Measurements from ENCODE around the gene ACTG2.

ACTG2 gene

DNA sequence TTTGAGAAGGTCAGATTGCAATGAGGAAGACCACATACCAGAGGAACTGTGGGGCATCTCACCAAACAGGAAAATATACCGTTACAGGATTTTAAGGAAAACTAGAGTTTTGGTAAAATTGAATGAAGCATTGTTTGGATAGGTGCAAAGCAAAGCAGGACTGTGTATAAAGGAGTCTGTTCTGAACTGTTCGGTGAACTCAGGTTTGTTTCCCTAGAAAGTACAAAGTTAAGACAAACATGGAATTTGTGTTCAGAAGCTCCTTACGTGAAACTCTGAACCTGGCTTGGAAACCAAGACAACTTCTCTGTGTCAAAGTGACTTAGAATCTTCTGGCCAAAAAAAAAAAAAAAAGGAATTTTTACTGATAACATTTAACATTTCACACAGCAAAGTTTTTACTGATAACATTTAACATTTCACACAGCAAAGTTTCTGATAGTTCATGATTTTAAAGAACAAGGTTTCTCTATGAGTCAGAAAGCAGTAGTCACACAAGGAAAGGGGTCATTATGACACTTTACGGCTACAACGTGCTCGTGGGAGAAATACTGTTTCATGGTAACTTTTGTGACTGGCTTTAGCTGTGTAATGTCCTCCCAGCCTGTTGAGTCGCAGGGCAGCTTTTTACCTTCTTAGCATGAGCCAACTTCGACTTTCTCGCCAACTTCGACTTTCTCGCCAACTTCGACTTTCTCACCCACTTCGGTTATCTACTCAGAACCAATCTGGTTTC lies 70.7 kb downstream of the ACTG2 start:
- Histone ChIP-seq H3K9me3 (no peaks in the 10 kb centered on the region), H3K36me3 (no peaks in the 10 kb centered on the region), H3K4me3 (ENCODE audit: low read depth, low read length) (no peak overlapping the region), H3K4me1 (no peaks in the 10 kb centered on the region), H3K27me3 (no peaks in the 10 kb centered on the region)
- DNase-seq, result no peak
- TF ChIP-seq, protein P1, sequence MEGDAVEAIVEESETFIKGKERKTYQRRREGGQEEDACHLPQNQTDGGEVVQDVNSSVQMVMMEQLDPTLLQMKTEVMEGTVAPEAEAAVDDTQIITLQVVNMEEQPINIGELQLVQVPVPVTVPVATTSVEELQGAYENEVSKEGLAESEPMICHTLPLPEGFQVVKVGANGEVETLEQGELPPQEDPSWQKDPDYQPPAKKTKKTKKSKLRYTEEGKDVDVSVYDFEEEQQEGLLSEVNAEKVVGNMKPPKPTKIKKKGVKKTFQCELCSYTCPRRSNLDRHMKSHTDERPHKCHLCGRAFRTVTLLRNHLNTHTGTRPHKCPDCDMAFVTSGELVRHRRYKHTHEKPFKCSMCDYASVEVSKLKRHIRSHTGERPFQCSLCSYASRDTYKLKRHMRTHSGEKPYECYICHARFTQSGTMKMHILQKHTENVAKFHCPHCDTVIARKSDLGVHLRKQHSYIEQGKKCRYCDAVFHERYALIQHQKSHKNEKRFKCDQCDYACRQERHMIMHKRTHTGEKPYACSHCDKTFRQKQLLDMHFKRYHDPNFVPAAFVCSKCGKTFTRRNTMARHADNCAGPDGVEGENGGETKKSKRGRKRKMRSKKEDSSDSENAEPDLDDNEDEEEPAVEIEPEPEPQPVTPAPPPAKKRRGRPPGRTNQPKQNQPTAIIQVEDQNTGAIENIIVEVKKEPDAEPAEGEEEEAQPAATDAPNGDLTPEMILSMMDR (IDR thresholded peaks at IDR 0.05; ENCODE audit: low read depth, low read length), result no peak

DNA sequence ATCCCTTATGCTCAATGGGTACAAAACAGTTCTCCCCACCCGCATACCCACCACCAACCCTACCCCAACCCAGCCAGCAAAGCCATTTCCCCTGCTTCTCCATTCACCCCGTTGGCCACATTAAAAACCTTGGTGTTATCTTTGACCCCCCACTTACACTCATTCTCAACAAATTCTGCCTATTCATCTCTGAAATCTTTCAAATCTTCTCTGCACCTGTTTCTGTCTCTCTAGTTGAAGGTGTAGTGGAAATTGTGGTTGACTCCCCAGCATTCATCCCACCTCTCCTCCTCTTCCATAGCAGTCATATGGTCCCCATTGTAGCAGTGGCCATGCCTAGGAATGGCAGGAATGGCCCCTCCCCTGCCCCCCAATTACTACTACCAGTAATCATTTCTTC lies 71.4 kb downstream of the ACTG2 start:
- TF ChIP-seq, protein P1 (IDR thresholded peaks at IDR 0.05; ENCODE audit: low read depth, low read length), result no peak
- no peak for DNase-seq
- no peaks in the 10 kb centered on the region for H3K9me3 ChIP-seq
- H3K27me3 ChIP-seq, result no peaks in the 10 kb centered on the region
- H3K4me3 ChIP-seq (ENCODE audit: low read depth, low read length), result no peak overlapping the region
- no peaks in the 10 kb centered on the region for H3K36me3 ChIP-seq
- no peaks in the 10 kb centered on the region for H3K4me1 ChIP-seq

DNA sequence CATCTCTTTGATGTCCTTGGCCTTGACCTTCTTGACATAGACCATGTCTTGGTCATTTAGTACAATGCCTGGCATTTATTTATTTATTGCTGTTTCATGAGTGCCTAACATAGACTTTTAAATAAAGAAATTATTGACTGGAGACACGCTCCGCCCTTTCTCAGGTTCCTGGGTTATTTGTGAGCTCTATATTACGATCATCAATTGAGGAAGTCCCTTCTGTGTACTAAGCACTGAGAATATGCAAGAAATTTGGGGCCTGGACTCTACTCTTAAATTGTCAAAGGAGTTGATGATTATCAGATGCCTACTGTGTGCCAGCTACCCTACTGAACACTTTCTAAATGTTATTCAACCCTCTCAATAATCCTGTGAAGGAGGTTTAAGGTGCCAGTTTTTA lies 72.2 kb downstream of the ACTG2 start:
- peaks cover 1% of the 10 kb centered on the region for H3K4me1 ChIP-seq
- no peak for DNase-seq
- H3K27me3 ChIP-seq, result no peaks in the 10 kb centered on the region
- no peaks in the 10 kb centered on the region for H3K36me3 ChIP-seq
- no peaks in the 10 kb centered on the region for H3K9me3 ChIP-seq
- no peak overlapping the region for H3K4me3 ChIP-seq (ENCODE audit: low read depth, low read length)
- TF ChIP-seq, protein P1 (IDR thresholded peaks at IDR 0.05; ENCODE audit: low read depth, low read length), result no peak

DNA sequence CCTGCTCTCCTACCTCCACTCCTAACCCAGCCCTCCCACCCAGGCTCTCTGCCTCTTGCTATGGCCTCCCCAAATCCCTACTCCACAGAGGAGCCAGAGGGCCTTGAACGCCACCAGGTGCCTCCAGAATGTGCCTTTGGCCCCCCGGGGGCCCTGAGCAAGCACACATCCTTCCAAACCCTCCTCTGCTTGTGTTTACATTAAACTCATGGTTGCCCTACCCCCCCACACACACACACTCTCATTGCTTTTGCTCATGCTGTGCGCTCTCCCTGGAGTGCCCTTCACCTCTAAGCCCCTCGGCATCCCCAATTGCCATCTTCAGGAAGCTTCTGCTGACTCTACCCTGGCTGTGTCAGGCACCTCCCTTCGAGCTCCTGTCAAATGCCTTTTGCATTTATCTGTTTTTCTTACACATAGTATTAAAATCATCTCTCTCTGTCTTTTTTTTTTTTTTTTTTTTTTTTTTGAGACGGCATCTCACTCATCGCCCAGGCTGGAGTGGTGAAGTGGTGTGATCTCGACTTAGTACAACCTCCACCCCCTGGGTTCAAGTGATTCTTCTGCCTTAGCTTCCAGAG lies 75.6 kb downstream of the ACTG2 start:
- H3K9me3 ChIP-seq, result no peaks in the 10 kb centered on the region
- no peaks in the 10 kb centered on the region for H3K27me3 ChIP-seq
- H3K4me1 ChIP-seq, result peaks cover 20% of the 10 kb centered on the region
- H3K36me3 ChIP-seq, result no peaks in the 10 kb centered on the region
- no peak overlapping the region for H3K4me3 ChIP-seq (ENCODE audit: low read depth, low read length)
- DNase-seq, result no peak
- TF ChIP-seq, protein P1 (IDR thresholded peaks at IDR 0.05; ENCODE audit: low read depth, low read length), result no peak

DNA sequence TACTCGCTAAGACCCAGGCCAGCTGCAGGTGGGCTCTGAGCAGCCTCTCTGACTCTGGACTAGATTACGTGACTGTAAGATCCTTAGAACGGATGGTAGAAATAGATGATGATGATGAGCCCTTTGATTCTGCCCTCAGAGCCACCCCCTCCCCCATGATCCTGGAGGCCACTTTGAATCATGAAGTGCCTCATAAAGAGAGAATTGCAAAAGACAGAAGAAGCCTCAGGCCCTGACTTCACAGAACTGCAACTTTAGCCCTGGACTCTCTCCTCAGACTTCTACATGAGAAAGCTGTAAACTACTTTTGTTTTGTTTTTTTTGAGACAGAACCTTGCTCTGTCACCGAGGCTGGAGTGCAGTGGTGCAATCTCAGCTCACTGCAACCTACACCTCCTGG lies 76.5 kb downstream of the ACTG2 start:
- Histone ChIP-seq H3K4me1 (peaks cover 20% of the 10 kb centered on the region), H3K4me3 (ENCODE audit: low read depth, low read length) (no peak overlapping the region), H3K36me3 (no peaks in the 10 kb centered on the region), H3K9me3 (no peaks in the 10 kb centered on the region), H3K27me3 (no peaks in the 10 kb centered on the region)
- TF ChIP-seq, protein P1 (IDR thresholded peaks at IDR 0.05; ENCODE audit: low read depth, low read length), result no peak
- no peak for DNase-seq

Measured in BE2C (cell line).